ENCODE data around the gene MACROD2.

GRCh38 chr20:15022921-15023320 lies 1027.6 kb downstream of the MACROD2 start:
- TF ChIP-seq, protein P1, sequence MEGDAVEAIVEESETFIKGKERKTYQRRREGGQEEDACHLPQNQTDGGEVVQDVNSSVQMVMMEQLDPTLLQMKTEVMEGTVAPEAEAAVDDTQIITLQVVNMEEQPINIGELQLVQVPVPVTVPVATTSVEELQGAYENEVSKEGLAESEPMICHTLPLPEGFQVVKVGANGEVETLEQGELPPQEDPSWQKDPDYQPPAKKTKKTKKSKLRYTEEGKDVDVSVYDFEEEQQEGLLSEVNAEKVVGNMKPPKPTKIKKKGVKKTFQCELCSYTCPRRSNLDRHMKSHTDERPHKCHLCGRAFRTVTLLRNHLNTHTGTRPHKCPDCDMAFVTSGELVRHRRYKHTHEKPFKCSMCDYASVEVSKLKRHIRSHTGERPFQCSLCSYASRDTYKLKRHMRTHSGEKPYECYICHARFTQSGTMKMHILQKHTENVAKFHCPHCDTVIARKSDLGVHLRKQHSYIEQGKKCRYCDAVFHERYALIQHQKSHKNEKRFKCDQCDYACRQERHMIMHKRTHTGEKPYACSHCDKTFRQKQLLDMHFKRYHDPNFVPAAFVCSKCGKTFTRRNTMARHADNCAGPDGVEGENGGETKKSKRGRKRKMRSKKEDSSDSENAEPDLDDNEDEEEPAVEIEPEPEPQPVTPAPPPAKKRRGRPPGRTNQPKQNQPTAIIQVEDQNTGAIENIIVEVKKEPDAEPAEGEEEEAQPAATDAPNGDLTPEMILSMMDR (IDR thresholded peaks at IDR 0.05) = no peak
- no peak for TF ChIP-seq POLR2A (IDR thresholded peaks at IDR 0.05)

Data from body of pancreas (tissue), 4 donors.